A549 (cell line): ENCODE results near the gene RAPGEF4. TPM values are rescaled to one million over a fixed set of nuclear protein-coding genes. Genes with fewer than 3 reads are reported as not detected.

Experiments
- ATAC-seq, 2 experiments: fragments of 200-7000 bp in 1 of 2; fragments of >200 bp in 1 of 2; cut with Nextera tagmentation in 1 of 2; cut with Tn5 transposase in 1 of 2; 3 replicates each; pipeline versions ENCODE4 v1.8.0 to v1.9.1; 2018 to 2020; ENCODE audit warnings: mild to moderate bottlenecking in 1 of 2, moderate library complexity in 1 of 2
- CTCF ChIA-PET: fragments of 300-600 bp; sonication (Branson Sonifier 250); formaldehyde crosslinking; extraction: SDS; loops from one replicate; lab custom pipeline; 2021; ENCODE audit warnings: antibody characterized with exemption, inconsistent platforms; lab: Yijun Ruan, JAX
- POLR2A ChIA-PET: fragments of 350-600 bp; formaldehyde crosslinking; extraction: SDS; loops from one replicate; lab custom pipeline; 2021; ENCODE audit warnings: antibody characterized with exemption, inconsistent platforms; lab: Yijun Ruan, JAX
- DNase-seq, 2 experiments: peaks; one replicate each; pipeline versions ENCODE4 v3.0.0 to v3.0.0-alpha.2; 2011 to 2016; ENCODE audit warnings: low read depth in 1 of 2, low spot score in 1 of 2
- FAIRE-seq: peaks from 2 replicates; lab custom pipeline; 2011; peaks lifted over from hg19 to GRCh38; lab: Jason Lieb, UNC
- H3K27ac ChIP-seq, 2 experiments: fragments of >200 bp; sonication (Bioruptor Twin); formaldehyde crosslinking; 3 replicates each; pipeline ENCODE4 v1.5.1; 2016 to 2017
- H3K4me1 ChIP-seq: fragments of >200 bp; sonication (Bioruptor Twin); formaldehyde crosslinking; 3 replicates; pipeline ENCODE4 v1.6.1; 2016
- H3K4me2 ChIP-seq: fragments of >200 bp; sonication (Bioruptor Twin); formaldehyde crosslinking; 3 replicates; pipeline ENCODE4 v1.6.1; 2016
- H3K4me3 ChIP-seq: fragments of >200 bp; sonication (Bioruptor Twin); formaldehyde crosslinking; 3 replicates; pipeline ENCODE4 v1.5.1; 2016
- H3K9me3 ChIP-seq: fragments of >200 bp; sonication (Bioruptor Twin); formaldehyde crosslinking; 3 replicates; pipeline ENCODE4 v1.6.1; 2016
- CBX2 ChIP-seq: fragments of 200-600 bp; sonication (generic); IDR thresholded peaks from 2 replicates; pipeline ENCODE4 v1.6.1; 2016; ENCODE audit warnings: low read depth, mild to moderate bottlenecking, borderline replicate concordance
- CBX8 ChIP-seq: fragments of 200-600 bp; sonication (generic); IDR thresholded peaks from 2 replicates; pipeline ENCODE4 v1.6.1; 2016
- FOSB ChIP-seq: fragments of 250-450 bp; sonication (Bioruptor Pico); IDR thresholded peaks from 2 replicates; pipeline ENCODE4 v1.5.0; 2020; ENCODE audit warnings: mild to moderate bottlenecking, moderate library complexity
- FOSL2 ChIP-seq, 2 experiments: fragments of 450-650 bp in 1 of 2; fragments of >200 bp in 1 of 2; sonication (Bioruptor Twin) in 1 of 2; formaldehyde crosslinking; IDR thresholded peaks; 2 replicates each; pipeline versions ENCODE4 v1.5.0 to v1.6.1; 2016 to 2020; ENCODE audit warnings: mild to moderate bottlenecking in 1 of 2, moderate library complexity in 1 of 2
- HDAC2 ChIP-seq: fragments of 200-600 bp; sonication (generic); IDR thresholded peaks from 2 replicates; pipeline ENCODE4 v1.6.1; 2016
- HEYL ChIP-seq: fragments of 250-450 bp; sonication (Bioruptor Pico); IDR thresholded peaks from 2 replicates; pipeline ENCODE4 v1.8.0; 2021; ENCODE audit warnings: mild to moderate bottlenecking, moderate library complexity
- JUN ChIP-seq, 2 experiments: fragments of >200 bp; sonication (Bioruptor Twin); formaldehyde crosslinking; IDR thresholded peaks; 2 replicates in 1 of 2; 3 replicates in 1 of 2; pipeline ENCODE4 v1.6.1; 2016 to 2017
- JUNB ChIP-seq: fragments of >200 bp; sonication (Bioruptor Twin); formaldehyde crosslinking; IDR thresholded peaks from 2 replicates; pipeline ENCODE4 v1.6.1; 2016
- KDM5A ChIP-seq: fragments of 200-600 bp; sonication (generic); IDR thresholded peaks from 2 replicates; pipeline ENCODE4 v1.6.1; 2016; ENCODE audit warnings: antibody characterized with exemption, mild to moderate bottlenecking
- MYC ChIP-seq: IDR thresholded peaks from 2 replicates; pipeline ENCODE4 v1.6.1; 2012; ENCODE audit warnings: mild to moderate bottlenecking, inconsistent platforms, low read length, improper control_type of control experiment, borderline replicate concordance
- NPAS2 ChIP-seq: fragments of 250-450 bp; sonication (Bioruptor Pico); IDR thresholded peaks from 2 replicates; pipeline ENCODE4 v1.8.0; 2022; ENCODE audit warnings: mild to moderate bottlenecking, moderate library complexity, borderline replicate concordance
- NR3C1 ChIP-seq: fragments of >200 bp; sonication (Bioruptor Twin); formaldehyde crosslinking; IDR thresholded peaks from 3 replicates; pipeline ENCODE4 v1.6.1; 2017
- RFX5 ChIP-seq: fragments of 450-650 bp; IDR thresholded peaks from 2 replicates; pipeline ENCODE4 v1.7.1; 2014; ENCODE audit warnings: antibody characterized with exemption, mild to moderate bottlenecking, moderate library complexity
- RNF2 ChIP-seq: fragments of 200-600 bp; sonication (generic); IDR thresholded peaks from 2 replicates; pipeline ENCODE4 v1.6.1; 2016; ENCODE audit warnings: low read depth, mild to moderate bottlenecking, antibody characterized with exemption, moderate library complexity, borderline replicate concordance
- SMC3 ChIP-seq: fragments of >200 bp; sonication (Bioruptor Twin); formaldehyde crosslinking; IDR thresholded peaks from 3 replicates; pipeline ENCODE4 v1.6.1; 2018; ENCODE audit warnings: inconsistent platforms
- SREBF2 ChIP-seq: fragments of 450-650 bp; IDR thresholded peaks from 2 replicates; pipeline ENCODE4 v1.6.1; 2014; ENCODE audit warnings: mild to moderate bottlenecking, moderate library complexity
- TFCP2L1 ChIP-seq: fragments of 250-450 bp; sonication (Bioruptor Pico); IDR thresholded peaks from 2 replicates; pipeline ENCODE4 v1.5.0; 2021; ENCODE audit warnings: mild to moderate bottlenecking
- TP53 ChIP-seq: fragments of 250-450 bp; sonication (Bioruptor Pico); IDR thresholded peaks from 2 replicates; pipeline ENCODE4 v1.5.0; 2021; ENCODE audit warnings: mild to moderate bottlenecking, moderate library complexity
- ZFP36 ChIP-seq: fragments of 450-650 bp; IDR thresholded peaks from 2 replicates; pipeline ENCODE4 v1.6.1; 2014; ENCODE audit warnings: borderline replicate concordance; ENCODE audit not compliant: partially characterized antibody
- ZNF302 ChIP-seq: fragments of 250-450 bp; sonication (Bioruptor Pico); IDR thresholded peaks from 2 replicates; pipeline ENCODE4 v1.9.0; 2021; ENCODE audit warnings: inconsistent platforms, mild to moderate bottlenecking, moderate library complexity
- WGBS: methylation state at CpG from one replicate; pipeline ENCODE4 v1.1.6; 2017; ENCODE audit errors: missing lambda C conversion rate; 5-methylcytosine and 5-hydroxymethylcytosine counted together
- polyA plus RNA-seq, 4 experiments: library from polyadenylated mRNA; depleted of rRNA in 3 of 4; stranded (reverse); fragments of >200 nt; fragmentation: RNase III in 1 of 4; extraction: RNeasy Plus Mini Kit Qiagen cat#74134 plus additional on column Dnase treatment in 1 of 4; gene quantifications; 2 replicates in 3 of 4; 3 replicates in 1 of 4; pipeline ENCODE4 v1.2.3, GENCODE V29; 2011 to 2017
- TF ChIP-seq, protein P1 (sequence below): IDR thresholded peaks from 2 replicates; pipeline ENCODE4 v1.6.1; 2012
- TF ChIP-seq, protein P2 (sequence below): fragments of >200 bp; sonication (Bioruptor Twin); formaldehyde crosslinking; IDR thresholded peaks from 3 replicates; pipeline ENCODE4 v1.6.1; 2016

Gene RAPGEF4
- polyA plus RNA-seq, 2 of the 4 experiments (the other 2 are of a cell fraction) = 0.18 to 1.1 TPM

DNA sequence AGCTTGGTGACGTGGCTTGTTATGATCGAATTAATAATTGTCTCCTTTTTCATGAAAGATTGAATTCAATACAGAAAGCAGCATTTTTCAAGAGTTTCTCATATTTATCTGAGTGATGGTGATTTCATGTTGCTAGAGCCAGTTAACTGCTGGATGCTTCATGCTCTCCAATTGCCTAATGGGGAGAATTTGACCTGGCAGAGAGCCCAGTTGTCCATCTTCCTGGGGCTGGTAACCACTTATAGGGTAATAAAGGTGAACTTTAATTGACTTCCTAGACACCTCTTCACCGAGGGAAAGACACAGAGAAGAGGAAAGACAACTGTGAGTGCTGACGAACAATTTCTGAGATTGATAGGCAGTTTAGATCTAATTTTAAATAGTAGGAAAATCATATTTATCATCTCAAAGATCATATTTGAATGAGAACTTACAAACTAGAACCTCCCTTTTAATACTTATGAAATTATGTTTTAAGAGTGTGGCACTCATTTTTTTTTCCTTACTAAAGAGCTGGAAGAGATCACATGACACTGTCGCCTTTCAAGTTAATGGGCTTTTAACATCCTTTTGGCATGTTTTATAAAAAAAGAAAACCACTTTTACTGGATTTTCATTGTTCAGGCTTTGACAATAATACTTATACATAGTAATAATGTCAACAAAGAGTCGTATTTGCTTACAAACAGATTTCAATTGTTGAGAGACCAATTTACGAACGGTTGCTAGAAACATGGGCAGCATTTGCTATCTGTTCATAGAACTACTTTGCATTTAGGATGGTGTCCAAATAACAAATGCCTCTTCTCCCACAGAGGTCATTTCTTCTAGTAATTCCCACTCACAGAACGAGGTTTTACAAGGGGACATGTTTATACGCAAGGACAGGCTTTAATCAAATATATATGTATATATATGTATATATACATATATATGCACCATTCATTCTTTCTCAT, 153.3 kb downstream of the RAPGEF4 start:
- Histone ChIP-seq H3K4me2 (no peak overlapping the region), H3K4me1 (no peaks in the 10 kb centered on the region), H3K27ac (no peak overlapping the region), H3K4me3 (no peak overlapping the region), H3K9me3 (no peaks in the 10 kb centered on the region)
- no peak for FAIRE-seq
- ATAC-seq = no peak
- ChIA-PET POLR2A (no interaction called here), CTCF (interaction anchor here (0.6 to 1.4 kb wide), 3 partner anchors 8 to 627 kb away, joined by 3 read pairs; no protein-coding TSS in a partner anchor)
- 57% methylated on average over 10 of the region's 10 CpGs for WGBS
- DNase-seq = no peak
- TF ChIP-seq TP53 (CRISPR knock-in tag) (no peak), ZFP36 (no peak), HDAC2 (no peak)
- TF ChIP-seq, protein P1, sequence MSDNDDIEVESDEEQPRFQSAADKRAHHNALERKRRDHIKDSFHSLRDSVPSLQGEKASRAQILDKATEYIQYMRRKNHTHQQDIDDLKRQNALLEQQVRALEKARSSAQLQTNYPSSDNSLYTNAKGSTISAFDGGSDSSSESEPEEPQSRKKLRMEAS = no peak

DNA sequence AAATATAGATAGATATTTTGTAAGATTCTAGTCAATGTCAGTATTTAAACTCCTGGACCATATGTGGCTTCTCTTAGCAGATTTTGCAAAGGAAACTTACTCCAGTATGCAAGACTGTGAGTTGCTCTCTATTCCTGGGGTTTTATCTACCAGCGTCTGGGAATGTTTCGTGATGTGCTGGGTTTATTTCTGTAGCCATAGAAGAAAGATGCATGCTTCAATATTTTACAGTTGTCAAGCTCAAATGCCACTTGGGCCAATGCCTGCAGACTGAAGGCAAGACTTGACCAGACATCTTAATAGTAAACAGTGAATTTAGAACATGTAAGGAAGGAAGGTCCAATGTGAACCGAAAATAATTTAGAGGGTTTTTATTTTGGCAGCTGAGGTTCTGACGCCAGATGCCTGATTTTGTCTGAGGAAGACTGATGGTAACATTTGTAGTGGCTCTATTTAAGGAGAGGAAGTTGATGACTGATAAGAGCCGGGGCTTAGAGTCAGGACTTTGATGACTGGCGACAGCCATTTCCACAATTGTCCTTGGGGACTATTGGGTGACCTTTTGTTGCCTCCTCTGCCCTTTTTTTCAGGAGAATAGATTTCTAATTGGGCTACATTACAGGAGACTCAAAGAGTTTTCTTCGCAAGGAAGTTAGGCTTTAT, 154.3 kb downstream of the RAPGEF4 start:
- Histone ChIP-seq H3K9me3 (no peaks in the 10 kb centered on the region), H3K4me1 (no peaks in the 10 kb centered on the region), H3K4me2 (no peak overlapping the region), H3K4me3 (no peak overlapping the region)
- ChIA-PET CTCF (interaction anchor here (0.6 to 1.5 kb wide), 3 partner anchors 9 to 626 kb away, joined by 3 read pairs; no protein-coding TSS in a partner anchor), POLR2A (no interaction called here)
- 49% methylated on average over 7 of the region's 7 CpGs for WGBS
- DNase-seq = no peak
- ATAC-seq = no peak
- no peak for TF ChIP-seq RNF2
- no peak for TF ChIP-seq SREBF2
- no peak for TF ChIP-seq MYC
- TF ChIP-seq JUN (IDR thresholded peaks at IDR 0.05) = no peak
- TF ChIP-seq, protein P2, sequence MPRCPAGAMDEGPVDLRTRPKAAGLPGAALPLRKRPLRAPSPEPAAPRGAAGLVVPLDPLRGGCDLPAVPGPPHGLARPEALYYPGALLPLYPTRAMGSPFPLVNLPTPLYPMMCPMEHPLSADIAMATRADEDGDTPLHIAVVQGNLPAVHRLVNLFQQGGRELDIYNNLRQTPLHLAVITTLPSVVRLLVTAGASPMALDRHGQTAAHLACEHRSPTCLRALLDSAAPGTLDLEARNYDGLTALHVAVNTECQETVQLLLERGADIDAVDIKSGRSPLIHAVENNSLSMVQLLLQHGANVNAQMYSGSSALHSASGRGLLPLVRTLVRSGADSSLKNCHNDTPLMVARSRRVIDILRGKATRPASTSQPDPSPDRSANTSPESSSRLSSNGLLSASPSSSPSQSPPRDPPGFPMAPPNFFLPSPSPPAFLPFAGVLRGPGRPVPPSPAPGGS = no peak
- TF ChIP-seq ZNF302 = no peak
- TF ChIP-seq TFCP2L1 (CRISPR knock-in tag) = no peak
- TF ChIP-seq, all 56 proteins: peak for 0
- no peak for FAIRE-seq
- no peak overlapping the region for H3K27ac ChIP-seq

DNA sequence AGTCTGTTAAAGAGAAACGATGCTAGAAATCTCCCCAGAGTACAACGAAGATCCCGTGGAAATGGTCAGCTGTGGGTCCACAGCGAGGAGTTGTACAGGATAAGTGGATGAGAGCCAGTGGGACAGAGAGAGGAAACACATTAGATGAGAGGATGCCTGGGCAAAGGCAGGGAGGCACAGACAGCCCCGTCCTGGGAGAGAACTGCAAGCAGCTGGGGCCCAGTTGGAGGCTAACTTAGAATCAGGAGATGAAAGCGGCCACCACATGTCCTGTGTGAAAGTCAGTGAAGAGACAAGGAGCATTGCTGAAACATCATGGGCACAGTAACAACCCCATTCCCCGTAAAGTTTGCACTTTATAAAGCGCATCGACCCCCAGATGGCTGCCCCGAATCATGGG, 157.5 kb downstream of the RAPGEF4 start:
- WGBS = 55% methylated on average over 10 of the region's 10 CpGs
- no peaks in the 10 kb centered on the region for H3K4me1 ChIP-seq
- POLR2A ChIA-PET = no interaction called here
- TF ChIP-seq HEYL (no peak), JUNB (no peak), ZFP36 (no peak), CBX8 (no peak), KDM5A (no peak), CBX2 (no peak), FOSB (no peak), RFX5 (no peak), NR3C1 (no peak), NPAS2 (CRISPR knock-in tag) (no peak), FOSL2 (IDR thresholded peaks at IDR 0.05) (no peak), FOSL2 (CRISPR knock-in tag; IDR thresholded peaks at IDR 0.05) (no peak), SMC3 (no peak), TP53 (CRISPR knock-in tag) (no peak)
- TF ChIP-seq, all 56 proteins: peak for 0
- no peak for ATAC-seq
- no peak overlapping the region for H3K4me3 ChIP-seq
- no peak for DNase-seq
- no peaks in the 10 kb centered on the region for H3K9me3 ChIP-seq
- CTCF ChIA-PET = interaction anchor here (1.0 kb wide), 1 partner anchor 13 kb away, joined by 3 read pairs; no protein-coding TSS in a partner anchor
- no peak overlapping the region for H3K27ac ChIP-seq
- no peak overlapping the region for H3K4me2 ChIP-seq
- FAIRE-seq = no peak
